GM21529 (cell line): Measurements from ENCODE around the gene TARM1.

ENCODE experiments used
- ATAC-seq: cut with Tn5 transposase; IDR thresholded peaks from one replicate; pipeline ENCODE4 v1.9.1; 2021; ENCODE audit not compliant: unreplicated experiment

Gene TARM1

GRCh38 chr19:54035215-54036178 is 45.7 kb downstream of the TARM1 start:
- ATAC-seq, result no peak

GRCh38 chr19:54030895-54031586 is 50.1 kb downstream of the TARM1 start:
- no peak for ATAC-seq

- no peak for ATAC-seq
These were observed 51.2 kb downstream of the TARM1 start for GRCh38 chr19:54029930-54030490.

GRCh38 chr19:54029301-54029700 is 51.9 kb downstream of the TARM1 start:
- ATAC-seq, result no peak

GRCh38 chr19:54026656-54027055 is 54.5 kb downstream of the TARM1 start:
- no peak for ATAC-seq

- no peak for ATAC-seq
These were observed 56.5 kb downstream of the TARM1 start for GRCh38 chr19:54024660-54025059.

- ATAC-seq, result no peak
These were observed 58.0 kb downstream of the TARM1 start for GRCh38 chr19:54023191-54023590.

GRCh38 chr19:54021932-54022331 is 59.2 kb downstream of the TARM1 start:
- ATAC-seq, result no peak

GRCh38 chr19:54021363-54021762 is 59.8 kb downstream of the TARM1 start:
- ATAC-seq, result no peak
